HEK293 (cell line): Measurements from ENCODE around the gene EGR2.

ENCODE experiments used
- ATF2 ChIP-seq: fragments of 450-650 bp; formaldehyde crosslinking; IDR thresholded peaks from 2 replicates; pipeline ENCODE4 v1.5.1; 2016; ENCODE audit warnings: missing biosample characterization, missing genetic modification characterization, low read depth
- MYNN ChIP-seq: fragments of 450-650 bp; formaldehyde crosslinking; IDR thresholded peaks from 2 replicates; pipeline ENCODE4 v1.5.1; 2016; ENCODE audit warnings: missing biosample characterization, missing genetic modification characterization, borderline replicate concordance
- RBAK ChIP-seq: fragments of 450-650 bp; formaldehyde crosslinking; IDR thresholded peaks from 2 replicates; pipeline ENCODE4 v1.5.1; 2016; ENCODE audit warnings: missing biosample characterization, missing genetic modification characterization
- ZBTB48 ChIP-seq: fragments of 450-650 bp; formaldehyde crosslinking; IDR thresholded peaks from 2 replicates; pipeline ENCODE4 v1.5.1; 2016; ENCODE audit warnings: missing biosample characterization, missing genetic modification characterization
- ZNF138 ChIP-seq: fragments of 450-650 bp; formaldehyde crosslinking; IDR thresholded peaks from 2 replicates; pipeline ENCODE4 v1.5.1; 2016; ENCODE audit warnings: missing biosample characterization, missing genetic modification characterization, borderline replicate concordance
- ZNF18 ChIP-seq: fragments of 450-650 bp; formaldehyde crosslinking; IDR thresholded peaks from 2 replicates; pipeline ENCODE4 v1.5.1; 2016; ENCODE audit warnings: missing biosample characterization, missing genetic modification characterization
- ZNF280C ChIP-seq: fragments of 450-650 bp; formaldehyde crosslinking; IDR thresholded peaks from 2 replicates; pipeline ENCODE4 v1.5.1; 2016; ENCODE audit warnings: missing biosample characterization, missing genetic modification characterization
- ZNF37A ChIP-seq: fragments of 450-650 bp; IDR thresholded peaks from 2 replicates; pipeline ENCODE4 v1.5.1; 2018; ENCODE audit warnings: missing biosample characterization, missing genetic modification characterization
- ZNF394 ChIP-seq: fragments of 450-650 bp; formaldehyde crosslinking; IDR thresholded peaks from 2 replicates; pipeline ENCODE4 v1.5.1; 2016; ENCODE audit warnings: missing biosample characterization, missing genetic modification characterization, mild to moderate bottlenecking, moderate library complexity, borderline replicate concordance
- ZNF433 ChIP-seq: fragments of 450-650 bp; formaldehyde crosslinking; IDR thresholded peaks from 2 replicates; pipeline ENCODE4 v1.5.1; 2016; ENCODE audit warnings: missing biosample characterization, missing genetic modification characterization, low read depth
- ZSCAN16 ChIP-seq: fragments of 450-650 bp; formaldehyde crosslinking; IDR thresholded peaks from 2 replicates; pipeline ENCODE4 v1.5.1; 2016; ENCODE audit warnings: missing biosample characterization, missing genetic modification characterization
- TF ChIP-seq, protein P1 (sequence below): fragments of 450-650 bp; formaldehyde crosslinking; IDR thresholded peaks from 2 replicates; pipeline ENCODE4 v1.5.1; 2016; ENCODE audit warnings: missing biosample characterization, missing genetic modification characterization
- TF ChIP-seq, protein P2 (sequence below): fragments of 450-650 bp; formaldehyde crosslinking; IDR thresholded peaks from 2 replicates; pipeline ENCODE4 v1.5.0; 2017; ENCODE audit warnings: missing biosample characterization, missing genetic modification characterization, borderline replicate concordance
- TF ChIP-seq, protein P3 (sequence below): fragments of 450-650 bp; formaldehyde crosslinking; IDR thresholded peaks from 2 replicates; pipeline ENCODE4 v1.5.1; 2016; ENCODE audit warnings: missing biosample characterization, missing genetic modification characterization, borderline replicate concordance

The EGR2 gene

GRCh38 chr10:62805231-62806099, 10.7 kb downstream of the EGR2 start (continued):
- TF ChIP-seq ATF2 (tag by site-specific recombination) (no peak), MYNN (tag by site-specific recombination) (no peak), RBAK (tag by site-specific recombination) (no peak), ZNF18 (no peak), ZNF37A (tag by site-specific recombination) (no peak), ZNF433 (tag by site-specific recombination) (no peak), ZNF280C (tag by site-specific recombination) (no peak), ZSCAN16 (no peak), ZNF394 (tag by site-specific recombination) (no peak), ZBTB48 (tag by site-specific recombination) (no peak), ZNF138 (tag by site-specific recombination) (no peak)
- TF ChIP-seq, protein P1, sequence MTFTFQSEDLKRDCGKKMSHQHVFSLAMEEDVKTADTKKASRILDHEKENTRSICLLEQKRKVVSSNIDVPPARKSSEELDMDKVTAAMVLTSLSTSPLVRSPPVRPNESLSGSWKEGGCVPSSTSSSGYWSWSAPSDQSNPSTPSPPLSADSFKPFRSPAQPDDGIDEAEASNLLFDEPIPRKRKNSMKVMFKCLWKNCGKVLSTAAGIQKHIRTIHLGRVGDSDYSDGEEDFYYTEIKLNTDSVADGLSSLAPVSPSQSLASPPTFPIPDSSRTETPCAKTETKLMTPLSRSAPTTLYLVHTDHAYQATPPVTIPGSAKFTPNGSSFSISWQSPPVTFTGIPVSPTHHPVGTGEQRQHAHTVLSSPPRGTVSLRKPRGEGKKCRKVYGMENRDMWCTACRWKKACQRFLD (tag by site-specific recombination) = no peak
- TF ChIP-seq, protein P2, sequence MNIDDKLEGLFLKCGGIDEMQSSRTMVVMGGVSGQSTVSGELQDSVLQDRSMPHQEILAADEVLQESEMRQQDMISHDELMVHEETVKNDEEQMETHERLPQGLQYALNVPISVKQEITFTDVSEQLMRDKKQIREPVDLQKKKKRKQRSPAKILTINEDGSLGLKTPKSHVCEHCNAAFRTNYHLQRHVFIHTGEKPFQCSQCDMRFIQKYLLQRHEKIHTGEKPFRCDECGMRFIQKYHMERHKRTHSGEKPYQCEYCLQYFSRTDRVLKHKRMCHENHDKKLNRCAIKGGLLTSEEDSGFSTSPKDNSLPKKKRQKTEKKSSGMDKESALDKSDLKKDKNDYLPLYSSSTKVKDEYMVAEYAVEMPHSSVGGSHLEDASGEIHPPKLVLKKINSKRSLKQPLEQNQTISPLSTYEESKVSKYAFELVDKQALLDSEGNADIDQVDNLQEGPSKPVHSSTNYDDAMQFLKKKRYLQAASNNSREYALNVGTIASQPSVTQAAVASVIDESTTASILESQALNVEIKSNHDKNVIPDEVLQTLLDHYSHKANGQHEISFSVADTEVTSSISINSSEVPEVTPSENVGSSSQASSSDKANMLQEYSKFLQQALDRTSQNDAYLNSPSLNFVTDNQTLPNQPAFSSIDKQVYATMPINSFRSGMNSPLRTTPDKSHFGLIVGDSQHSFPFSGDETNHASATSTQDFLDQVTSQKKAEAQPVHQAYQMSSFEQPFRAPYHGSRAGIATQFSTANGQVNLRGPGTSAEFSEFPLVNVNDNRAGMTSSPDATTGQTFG = no peak
- TF ChIP-seq, protein P3, sequence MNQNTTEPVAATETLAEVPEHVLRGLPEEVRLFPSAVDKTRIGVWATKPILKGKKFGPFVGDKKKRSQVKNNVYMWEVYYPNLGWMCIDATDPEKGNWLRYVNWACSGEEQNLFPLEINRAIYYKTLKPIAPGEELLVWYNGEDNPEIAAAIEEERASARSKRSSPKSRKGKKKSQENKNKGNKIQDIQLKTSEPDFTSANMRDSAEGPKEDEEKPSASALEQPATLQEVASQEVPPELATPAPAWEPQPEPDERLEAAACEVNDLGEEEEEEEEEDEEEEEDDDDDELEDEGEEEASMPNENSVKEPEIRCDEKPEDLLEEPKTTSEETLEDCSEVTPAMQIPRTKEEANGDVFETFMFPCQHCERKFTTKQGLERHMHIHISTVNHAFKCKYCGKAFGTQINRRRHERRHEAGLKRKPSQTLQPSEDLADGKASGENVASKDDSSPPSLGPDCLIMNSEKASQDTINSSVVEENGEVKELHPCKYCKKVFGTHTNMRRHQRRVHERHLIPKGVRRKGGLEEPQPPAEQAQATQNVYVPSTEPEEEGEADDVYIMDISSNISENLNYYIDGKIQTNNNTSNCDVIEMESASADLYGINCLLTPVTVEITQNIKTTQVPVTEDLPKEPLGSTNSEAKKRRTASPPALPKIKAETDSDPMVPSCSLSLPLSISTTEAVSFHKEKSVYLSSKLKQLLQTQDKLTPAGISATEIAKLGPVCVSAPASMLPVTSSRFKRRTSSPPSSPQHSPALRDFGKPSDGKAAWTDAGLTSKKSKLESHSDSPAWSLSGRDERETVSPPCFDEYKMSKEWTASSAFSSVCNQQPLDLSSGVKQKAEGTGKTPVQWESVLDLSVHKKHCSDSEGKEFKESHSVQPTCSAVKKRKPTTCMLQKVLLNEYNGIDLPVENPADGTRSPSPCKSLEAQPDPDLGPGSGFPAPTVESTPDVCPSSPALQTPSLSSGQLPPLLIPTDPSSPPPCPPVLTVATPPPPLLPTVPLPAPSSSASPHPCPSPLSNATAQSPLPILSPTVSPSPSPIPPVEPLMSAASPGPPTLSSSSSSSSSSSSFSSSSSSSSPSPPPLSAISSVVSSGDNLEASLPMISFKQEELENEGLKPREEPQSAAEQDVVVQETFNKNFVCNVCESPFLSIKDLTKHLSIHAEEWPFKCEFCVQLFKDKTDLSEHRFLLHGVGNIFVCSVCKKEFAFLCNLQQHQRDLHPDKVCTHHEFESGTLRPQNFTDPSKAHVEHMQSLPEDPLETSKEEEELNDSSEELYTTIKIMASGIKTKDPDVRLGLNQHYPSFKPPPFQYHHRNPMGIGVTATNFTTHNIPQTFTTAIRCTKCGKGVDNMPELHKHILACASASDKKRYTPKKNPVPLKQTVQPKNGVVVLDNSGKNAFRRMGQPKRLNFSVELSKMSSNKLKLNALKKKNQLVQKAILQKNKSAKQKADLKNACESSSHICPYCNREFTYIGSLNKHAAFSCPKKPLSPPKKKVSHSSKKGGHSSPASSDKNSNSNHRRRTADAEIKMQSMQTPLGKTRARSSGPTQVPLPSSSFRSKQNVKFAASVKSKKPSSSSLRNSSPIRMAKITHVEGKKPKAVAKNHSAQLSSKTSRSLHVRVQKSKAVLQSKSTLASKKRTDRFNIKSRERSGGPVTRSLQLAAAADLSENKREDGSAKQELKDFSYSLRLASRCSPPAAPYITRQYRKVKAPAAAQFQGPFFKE (tag by site-specific recombination) = no peak
